Keratinocyte (primary cell): ENCODE data around the gene AKR1C1.

Experiments
- EZH2 ChIP-seq: IDR thresholded peaks from one replicate; pipeline ENCODE4 v1.6.1; 2012; ENCODE audit warnings: inconsistent platforms, mild to moderate bottlenecking, low read length, moderate library complexity
- TF ChIP-seq, protein P1 (sequence below), 3 experiments: IDR thresholded peaks in 1 of 3; conservative IDR thresholded peaks in 1 of 3; optimal IDR thresholded peaks in 1 of 3; 2 replicates in 2 of 3; 3 replicates in 1 of 3; pipeline versions ENCODE3 to v1.5.1; 2011; ENCODE audit warnings: low read length in 3 of 3, mild to moderate bottlenecking in 3 of 3, moderate library complexity in 2 of 3, control low read depth in 1 of 3, inconsistent platforms in 1 of 3; ENCODE audit not compliant: insufficient read depth in 2 of 3; ENCODE audit errors: extremely low read depth in 1 of 3

DNA sequence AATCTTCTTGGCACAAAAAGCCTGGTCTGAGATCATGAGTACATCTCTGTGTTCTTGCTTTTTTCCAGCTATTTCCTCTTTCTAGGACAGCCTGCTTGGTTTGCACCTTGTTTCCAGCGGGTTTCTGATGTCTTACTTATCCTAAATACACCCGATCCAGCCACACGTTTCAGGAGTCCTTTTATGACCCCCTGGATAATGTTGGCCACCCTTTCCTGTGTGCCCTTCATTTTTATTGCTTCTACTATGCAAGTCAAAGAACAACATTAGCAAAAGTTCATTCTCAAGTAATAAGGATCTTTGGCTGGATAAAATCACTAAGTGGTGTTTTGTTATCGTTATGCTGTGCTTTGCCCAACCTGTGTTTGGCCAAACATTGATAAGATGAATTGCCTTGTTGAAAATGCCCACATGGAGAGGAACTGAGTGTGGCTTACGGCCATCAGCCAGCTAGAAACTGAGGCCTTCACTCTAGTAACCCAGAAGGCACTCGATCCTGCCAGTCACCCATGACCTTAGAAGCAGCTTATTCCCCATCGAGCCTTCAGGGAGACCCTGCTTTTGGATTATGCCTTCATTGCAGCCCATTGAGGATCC lies 28.7 kb upstream of the AKR1C1 start:
- TF ChIP-seq, protein P1, sequence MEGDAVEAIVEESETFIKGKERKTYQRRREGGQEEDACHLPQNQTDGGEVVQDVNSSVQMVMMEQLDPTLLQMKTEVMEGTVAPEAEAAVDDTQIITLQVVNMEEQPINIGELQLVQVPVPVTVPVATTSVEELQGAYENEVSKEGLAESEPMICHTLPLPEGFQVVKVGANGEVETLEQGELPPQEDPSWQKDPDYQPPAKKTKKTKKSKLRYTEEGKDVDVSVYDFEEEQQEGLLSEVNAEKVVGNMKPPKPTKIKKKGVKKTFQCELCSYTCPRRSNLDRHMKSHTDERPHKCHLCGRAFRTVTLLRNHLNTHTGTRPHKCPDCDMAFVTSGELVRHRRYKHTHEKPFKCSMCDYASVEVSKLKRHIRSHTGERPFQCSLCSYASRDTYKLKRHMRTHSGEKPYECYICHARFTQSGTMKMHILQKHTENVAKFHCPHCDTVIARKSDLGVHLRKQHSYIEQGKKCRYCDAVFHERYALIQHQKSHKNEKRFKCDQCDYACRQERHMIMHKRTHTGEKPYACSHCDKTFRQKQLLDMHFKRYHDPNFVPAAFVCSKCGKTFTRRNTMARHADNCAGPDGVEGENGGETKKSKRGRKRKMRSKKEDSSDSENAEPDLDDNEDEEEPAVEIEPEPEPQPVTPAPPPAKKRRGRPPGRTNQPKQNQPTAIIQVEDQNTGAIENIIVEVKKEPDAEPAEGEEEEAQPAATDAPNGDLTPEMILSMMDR (optimal IDR thresholded peaks at IDR 0.05 in 1 of 3, IDR thresholded peaks at IDR 0.05 in 1 of 3, conservative IDR thresholded peaks at IDR 0.05 in 1 of 3; ENCODE audit: extremely low read depth in 1 of 3, insufficient read depth in 2 of 3, low read length in 3 of 3): no peak
- TF ChIP-seq EZH2: no peak
